ENCODE measurements around the gene MIF4GD.
"Not testable (repeated sequence)": the region's sequence is repeated elsewhere in the genome, so short reads cannot be mapped to it uniquely, and the experiment has no call there.

MIF4GD gene

GRCh38 chr17:75288359-75288758 lies 17.3 kb upstream of the MIF4GD start:
- DNase-seq: no peak

GRCh38 chr17:75287221-75287620 lies 16.2 kb upstream of the MIF4GD start:
- DNase-seq: no peak

GRCh38 chr17:75285123-75285522 lies 14.1 kb upstream of the MIF4GD start:
- DNase-seq: no peak

GRCh38 chr17:75280189-75280588 lies 9.2 kb upstream of the MIF4GD start:
- not testable (repeated sequence) for DNase-seq

GRCh38 chr17:75277664-75278071 lies 6.6 kb upstream of the MIF4GD start:
- no peak for DNase-seq

- no peak for DNase-seq
These were observed 3.1 kb upstream of the MIF4GD start for GRCh38 chr17:75273977-75274708.

- no peak for DNase-seq
These were observed 1.8 kb upstream of the MIF4GD start for GRCh38 chr17:75272848-75273184.

- DNase-seq: no peak
These were observed 1.2 kb upstream of the MIF4GD start for GRCh38 chr17:75271955-75272847.

- DNase-seq: peak; percentile 75
These were observed 363 bp upstream of the MIF4GD start for GRCh38 chr17:75271233-75271954.

- DNase-seq: peak; percentile 47
These were observed 639 bp downstream of the MIF4GD start for GRCh38 chr17:75270218-75270965.

GRCh38 chr17:75269844-75270217 lies 1.2 kb downstream of the MIF4GD start:
- no peak for DNase-seq

- DNase-seq: peak; percentile 64
These were observed 3.4 kb downstream of the MIF4GD start for GRCh38 chr17:75267411-75268232.

- no peak for DNase-seq
These were observed 3.9 kb downstream of the MIF4GD start for GRCh38 chr17:75267153-75267410.

GRCh38 chr17:75266316-75267152 lies 4.5 kb downstream of the MIF4GD start:
- no peak for DNase-seq

GRCh38 chr17:75265614-75266315 lies 5.3 kb downstream of the MIF4GD start:
- no peak for DNase-seq

- no peak for DNase-seq
These were observed 8.0 kb downstream of the MIF4GD start for GRCh38 chr17:75263055-75263454.

- no peak for DNase-seq
These were observed 8.9 kb downstream of the MIF4GD start for GRCh38 chr17:75262112-75262606.

GRCh38 chr17:75261336-75262111 lies 9.5 kb downstream of the MIF4GD start, which contains the start of the genes GGA3 and MRPS7:
TSS of gene GGA3 (minus strand) at chr17:75261606. CDS start at chr17:75261587, 19 bp downstream.
TSS of gene MRPS7 (plus strand) at chr17:75261879. CDS start at chr17:75261901, 22 bp downstream.
- peak; percentile 90 for DNase-seq

GRCh38 chr17:75260641-75261335 lies 10.2 kb downstream of the MIF4GD start:
- no peak for DNase-seq
